ENCODE data around the gene IL10RB.
A peak's percentile ranks its signal among the peaks of the same experiment; 100 is the strongest.

Gene IL10RB

DNA sequence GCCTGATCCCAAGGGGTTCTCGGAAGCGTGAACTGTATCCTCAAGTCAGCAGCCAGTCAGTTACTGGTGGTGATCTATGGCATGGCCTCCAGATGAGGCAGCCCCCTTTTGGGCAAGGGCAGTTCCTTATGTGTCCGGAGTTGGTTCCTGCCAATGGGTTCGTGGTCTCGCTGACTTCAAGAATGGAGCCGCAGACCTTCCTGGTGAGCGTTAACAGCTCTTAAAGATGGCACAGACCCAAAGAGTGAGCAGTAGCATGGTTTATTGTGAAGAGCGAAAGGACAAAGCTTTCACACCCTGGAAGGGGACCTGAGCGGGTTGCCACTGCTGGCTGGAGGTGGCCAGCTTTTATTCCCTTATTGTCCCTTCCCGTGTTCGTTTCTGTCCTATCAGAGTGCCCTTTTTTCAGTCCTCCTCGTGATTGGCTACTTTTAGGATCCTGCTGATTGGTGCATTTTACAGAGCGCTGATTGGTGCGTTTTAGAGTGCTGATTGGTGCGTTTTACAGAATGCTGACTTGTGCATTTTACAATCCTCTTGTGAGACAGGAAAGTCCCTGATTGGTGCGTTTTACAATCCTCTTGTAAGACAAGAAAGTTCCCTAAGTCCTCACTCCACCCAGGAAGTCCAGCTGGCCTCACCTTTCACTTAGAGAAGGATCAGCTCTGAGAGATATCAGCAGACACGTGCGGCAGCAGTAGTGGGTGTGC lies 8.9 kb upstream of the IL10RB start:
- TF ChIP-seq TAF1 (IDR thresholded peaks at IDR 0.05; ENCODE audit: borderline replicate concordance, low read depth, low read length): no peak
- TF ChIP-seq POLR2A (IDR thresholded peaks at IDR 0.05; ENCODE audit: low read depth, low read length): no peak
- no peak for TF ChIP-seq POLR2AphosphoS5 (IDR thresholded peaks at IDR 0.05; ENCODE audit: low read depth, low read length)
- DNase-seq (ENCODE audit: insufficient read length) (no peak), FAIRE-seq (no peak)

DNA sequence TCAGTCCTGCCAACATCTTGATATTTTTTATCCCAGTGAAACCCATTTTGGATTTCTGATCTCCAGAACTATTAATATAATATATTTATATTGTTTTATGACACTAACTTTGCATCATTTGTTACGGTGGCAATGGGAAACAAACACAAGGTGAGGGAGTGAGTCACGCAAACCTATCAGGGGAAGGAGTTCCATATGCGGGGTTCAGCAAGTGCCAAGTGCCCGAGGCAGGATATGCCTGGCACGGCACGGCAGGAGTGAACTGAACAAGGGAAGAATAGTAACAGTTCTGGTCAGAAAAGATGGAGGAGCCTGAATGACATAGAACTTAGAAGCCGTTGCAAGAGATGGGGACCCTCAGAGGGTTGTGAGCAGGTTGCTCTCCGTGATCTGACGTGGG lies 7.7 kb upstream of the IL10RB start:
- no peak for FAIRE-seq
- DNase-seq (ENCODE audit: insufficient read length): no peak
- TF ChIP-seq TAF1 (IDR thresholded peaks at IDR 0.05; ENCODE audit: borderline replicate concordance, low read depth, low read length) (no peak), POLR2A (IDR thresholded peaks at IDR 0.05; ENCODE audit: low read depth, low read length) (no peak)

DNA sequence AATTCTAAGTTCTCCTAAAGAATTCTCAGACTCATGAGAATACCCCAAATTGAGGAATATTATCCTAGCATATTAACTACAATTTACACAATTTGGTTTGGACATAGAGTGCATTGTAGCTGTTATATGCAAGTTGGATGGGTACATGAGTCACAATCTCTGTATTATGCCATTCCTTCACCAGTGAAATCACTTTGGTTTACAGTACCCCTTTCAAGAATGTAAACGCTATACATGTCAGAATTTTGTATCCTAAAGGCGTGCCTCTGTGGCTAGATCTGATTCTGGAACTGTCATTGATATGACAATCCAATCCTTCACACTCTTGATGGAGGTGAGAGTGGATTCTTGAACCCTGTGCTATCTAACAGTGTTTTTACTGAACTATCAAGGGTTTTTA lies 6.7 kb upstream of the IL10RB start:
- TF ChIP-seq TAF1 (IDR thresholded peaks at IDR 0.05; ENCODE audit: borderline replicate concordance, low read depth, low read length) (no peak), POLR2AphosphoS5 (IDR thresholded peaks at IDR 0.05; ENCODE audit: low read depth, low read length) (no peak), POLR2A (IDR thresholded peaks at IDR 0.05; ENCODE audit: low read depth, low read length) (no peak)
- no peak for DNase-seq (ENCODE audit: insufficient read length)

DNA sequence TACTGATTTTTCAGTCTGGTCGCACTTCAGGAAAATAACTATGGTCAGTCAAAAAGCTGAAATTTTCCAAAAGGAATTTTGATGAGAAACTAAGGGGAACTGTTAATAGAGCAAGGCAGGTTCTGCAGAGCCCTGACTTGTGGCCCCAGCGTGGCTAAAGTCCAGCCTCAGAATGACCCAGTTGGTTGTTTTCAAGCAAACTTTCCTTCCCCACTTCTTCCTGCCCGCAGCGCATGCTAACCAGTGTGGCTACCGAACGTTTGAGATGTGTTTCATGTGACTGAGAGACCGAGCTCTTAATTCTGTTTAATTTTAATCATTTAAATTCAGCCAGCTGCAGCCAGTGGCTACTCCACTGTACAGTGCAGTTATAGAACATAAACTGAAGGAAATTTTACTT lies 6.2 kb upstream of the IL10RB start:
- FAIRE-seq (no peak), DNase-seq (ENCODE audit: insufficient read length) (no peak)
- TF ChIP-seq POLR2A (IDR thresholded peaks at IDR 0.05; ENCODE audit: low read depth, low read length) (no peak), TAF1 (IDR thresholded peaks at IDR 0.05; ENCODE audit: borderline replicate concordance, low read depth, low read length) (no peak), POLR2AphosphoS5 (IDR thresholded peaks at IDR 0.05; ENCODE audit: low read depth, low read length) (no peak)

More for the DNA sequence above, 6.7 kb upstream of the IL10RB start:
- no peak for FAIRE-seq

DNA sequence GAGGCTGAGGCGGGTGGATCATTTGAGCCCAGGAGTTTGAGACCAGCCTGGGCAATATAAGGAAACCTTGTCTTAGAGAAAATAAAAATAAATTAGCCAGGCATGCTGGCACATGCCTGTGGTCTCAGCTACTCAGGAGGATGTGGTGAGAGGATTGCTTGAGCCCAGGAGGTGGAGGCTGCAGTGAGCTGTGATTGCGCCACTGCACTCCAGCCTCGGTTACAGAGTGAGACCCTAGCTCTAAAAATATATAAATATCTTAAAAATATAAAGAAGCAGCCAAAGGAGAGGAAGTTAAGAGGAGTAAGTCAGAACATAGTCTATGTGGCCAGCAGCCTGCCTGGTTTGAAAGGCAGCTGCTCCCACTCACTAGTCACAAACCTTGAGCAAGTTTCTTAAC lies 4.5 kb upstream of the IL10RB start:
- FAIRE-seq (no peak), DNase-seq (ENCODE audit: insufficient read length) (no peak)
- no peak for TF ChIP-seq TAF1 (IDR thresholded peaks at IDR 0.05; ENCODE audit: borderline replicate concordance, low read depth, low read length)

DNA sequence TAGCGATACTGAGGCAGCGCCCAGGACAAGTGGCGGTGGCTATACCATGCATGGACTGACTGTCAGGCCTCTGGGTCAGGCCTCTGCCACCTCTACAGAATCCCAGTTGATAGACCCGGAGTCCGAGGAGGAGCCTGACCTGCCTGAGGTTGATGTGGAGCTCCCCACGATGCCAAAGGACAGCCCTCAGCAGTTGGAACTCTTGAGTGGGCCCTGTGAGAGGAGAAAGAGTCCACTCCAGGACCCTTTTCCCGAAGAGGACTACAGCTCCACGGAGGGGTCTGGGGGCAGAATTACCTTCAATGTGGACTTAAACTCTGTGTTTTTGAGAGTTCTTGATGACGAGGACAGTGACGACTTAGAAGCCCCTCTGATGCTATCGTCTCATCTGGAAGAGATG lies 3.2 kb upstream of the IL10RB start:
- DNase-seq (ENCODE audit: insufficient read length) (no peak), FAIRE-seq (no peak)
- TF ChIP-seq TAF1 (IDR thresholded peaks at IDR 0.05; ENCODE audit: borderline replicate concordance, low read depth, low read length): no peak
- no peak for TF ChIP-seq POLR2A (IDR thresholded peaks at IDR 0.05; ENCODE audit: low read depth, low read length)
- no peak for TF ChIP-seq POLR2AphosphoS5 (IDR thresholded peaks at IDR 0.05; ENCODE audit: low read depth, low read length)

DNA sequence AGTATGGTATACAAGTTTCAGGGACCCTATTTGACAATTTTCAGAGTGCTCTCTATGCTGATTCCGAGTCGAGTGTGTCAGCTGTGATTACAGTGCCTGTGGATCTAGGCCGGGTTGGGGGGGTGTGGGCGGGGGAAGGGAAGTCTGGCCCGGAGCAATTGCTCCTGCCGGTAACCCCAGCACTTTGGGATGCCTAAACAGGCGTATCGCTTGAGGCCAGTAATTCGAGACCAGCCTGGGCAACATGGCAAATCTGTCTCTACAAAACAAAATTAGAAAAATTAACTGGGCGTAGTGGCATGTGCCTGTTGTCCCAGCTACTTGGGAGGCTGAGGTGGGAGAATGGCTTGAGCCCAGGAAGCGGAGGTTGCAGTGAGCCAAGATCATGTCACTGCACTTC lies 1.6 kb upstream of the IL10RB start:
- TF ChIP-seq POLR2AphosphoS5 (IDR thresholded peaks at IDR 0.05; ENCODE audit: low read depth, low read length) (0 out of 2 replicates have a peak, but pooled peaks have one; percentile 31), TAF1 (IDR thresholded peaks at IDR 0.05; ENCODE audit: borderline replicate concordance, low read depth, low read length) (no peak), POLR2A (IDR thresholded peaks at IDR 0.05; ENCODE audit: low read depth, low read length) (no peak)
- FAIRE-seq (no peak), DNase-seq (ENCODE audit: insufficient read length) (no peak)

DNA sequence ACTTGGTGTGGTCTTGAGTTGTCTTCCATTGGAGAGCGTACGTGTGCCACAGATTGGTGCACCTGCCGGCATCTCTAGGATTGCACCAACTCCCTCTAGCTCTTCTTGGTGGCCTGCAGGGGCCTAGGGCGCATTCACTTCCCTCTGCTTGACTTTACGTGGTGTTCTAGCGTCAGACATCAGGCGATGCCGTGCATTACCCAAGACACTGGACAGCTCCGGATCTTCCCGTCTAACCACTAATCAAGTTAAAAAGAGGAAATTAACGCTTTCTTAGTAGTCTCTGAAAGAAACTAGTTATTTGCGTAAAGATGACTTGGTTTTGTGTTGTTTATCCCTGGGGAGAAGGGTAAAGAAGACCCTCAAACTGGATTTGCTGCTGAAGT lies 510 bp upstream of the IL10RB start:
- TF ChIP-seq TAF1 (IDR thresholded peaks at IDR 0.05; ENCODE audit: borderline replicate concordance, low read depth, low read length) (no peak), POLR2A (IDR thresholded peaks at IDR 0.05; ENCODE audit: low read depth, low read length) (no peak), POLR2AphosphoS5 (IDR thresholded peaks at IDR 0.05; ENCODE audit: low read depth, low read length) (no peak; the same call in 1 of the 2 replicates)
- DNase-seq (ENCODE audit: insufficient read length): no peak
- peak; percentile 85 for FAIRE-seq

DNA sequence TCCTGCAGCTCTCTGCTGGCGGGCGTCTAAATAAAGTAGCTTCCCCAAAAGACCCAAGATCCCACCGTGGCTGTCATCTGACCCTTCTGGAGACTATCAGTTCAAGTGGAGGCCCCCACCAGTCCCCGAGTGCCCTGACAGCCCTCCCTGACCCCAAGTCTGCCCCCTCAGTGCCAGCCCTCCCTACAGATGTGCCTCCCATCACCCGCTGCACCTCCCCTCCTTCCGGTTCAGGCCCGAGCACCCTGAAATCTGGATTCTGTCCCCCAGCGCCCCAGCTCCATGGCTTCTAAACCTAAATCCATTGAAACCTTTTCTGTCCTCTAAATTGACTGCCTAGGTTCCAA lies 595 bp downstream of the IL10RB start:
- DNase-seq (ENCODE audit: insufficient read length) (no peak), FAIRE-seq (peak; percentile 63)
- TF ChIP-seq POLR2AphosphoS5 (IDR thresholded peaks at IDR 0.05; ENCODE audit: low read depth, low read length) (peak; percentile 61; the same call in 1 of the 2 replicates), POLR2A (IDR thresholded peaks at IDR 0.05; ENCODE audit: low read depth, low read length) (0 out of 2 replicates have a peak, but pooled peaks have one; percentile 37), TAF1 (IDR thresholded peaks at IDR 0.05; ENCODE audit: borderline replicate concordance, low read depth, low read length) (no peak)

DNA sequence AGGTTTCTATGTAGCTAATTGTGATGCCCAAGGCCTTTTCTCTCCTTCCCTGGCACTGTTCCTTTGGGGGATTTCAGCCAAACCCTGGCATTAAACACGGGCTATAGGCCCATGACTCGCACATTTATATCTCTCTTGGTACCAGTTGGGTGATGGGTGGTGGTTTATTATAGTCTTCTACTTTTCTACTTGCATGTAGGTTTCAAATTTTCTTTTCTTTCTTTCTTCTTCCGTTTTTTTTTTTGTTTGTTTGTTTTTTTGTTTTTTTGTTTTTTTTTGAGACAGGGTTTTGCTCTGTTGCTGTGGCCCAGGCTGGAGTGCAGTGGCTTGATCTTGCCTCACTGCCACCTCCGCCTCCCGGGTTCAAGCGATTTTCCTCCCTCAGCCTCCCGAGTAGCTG lies 1.1 kb downstream of the IL10RB start:
- TF ChIP-seq TAF1 (IDR thresholded peaks at IDR 0.05; ENCODE audit: borderline replicate concordance, low read depth, low read length) (no peak), POLR2AphosphoS5 (IDR thresholded peaks at IDR 0.05; ENCODE audit: low read depth, low read length) (no peak; the same call in 1 of the 2 replicates), POLR2A (IDR thresholded peaks at IDR 0.05; ENCODE audit: low read depth, low read length) (no peak)
- no peak for FAIRE-seq
- no peak for DNase-seq (ENCODE audit: insufficient read length)

DNA sequence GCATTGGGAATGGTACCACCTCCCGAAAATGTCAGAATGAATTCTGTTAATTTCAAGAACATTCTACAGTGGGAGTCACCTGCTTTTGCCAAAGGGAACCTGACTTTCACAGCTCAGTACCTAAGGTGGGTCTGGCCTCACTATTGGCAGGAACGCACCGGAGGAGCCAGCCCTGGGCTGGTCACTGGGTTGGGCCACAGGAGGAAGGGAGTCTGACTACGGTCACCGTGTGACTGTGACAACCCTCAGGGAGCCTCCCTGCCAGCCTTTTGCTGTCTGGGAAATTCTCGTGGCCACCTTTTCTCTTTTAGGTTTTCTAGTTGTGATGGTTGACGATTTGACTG lies 2.2 kb downstream of the IL10RB start:
- TF ChIP-seq TAF1 (IDR thresholded peaks at IDR 0.05; ENCODE audit: borderline replicate concordance, low read depth, low read length) (no peak), POLR2AphosphoS5 (IDR thresholded peaks at IDR 0.05; ENCODE audit: low read depth, low read length) (no peak; the same call in 1 of the 2 replicates), POLR2A (IDR thresholded peaks at IDR 0.05; ENCODE audit: low read depth, low read length) (0 out of 2 replicates have a peak, but pooled peaks have one; percentile 3)
- FAIRE-seq (no peak), DNase-seq (ENCODE audit: insufficient read length) (no peak)

DNA sequence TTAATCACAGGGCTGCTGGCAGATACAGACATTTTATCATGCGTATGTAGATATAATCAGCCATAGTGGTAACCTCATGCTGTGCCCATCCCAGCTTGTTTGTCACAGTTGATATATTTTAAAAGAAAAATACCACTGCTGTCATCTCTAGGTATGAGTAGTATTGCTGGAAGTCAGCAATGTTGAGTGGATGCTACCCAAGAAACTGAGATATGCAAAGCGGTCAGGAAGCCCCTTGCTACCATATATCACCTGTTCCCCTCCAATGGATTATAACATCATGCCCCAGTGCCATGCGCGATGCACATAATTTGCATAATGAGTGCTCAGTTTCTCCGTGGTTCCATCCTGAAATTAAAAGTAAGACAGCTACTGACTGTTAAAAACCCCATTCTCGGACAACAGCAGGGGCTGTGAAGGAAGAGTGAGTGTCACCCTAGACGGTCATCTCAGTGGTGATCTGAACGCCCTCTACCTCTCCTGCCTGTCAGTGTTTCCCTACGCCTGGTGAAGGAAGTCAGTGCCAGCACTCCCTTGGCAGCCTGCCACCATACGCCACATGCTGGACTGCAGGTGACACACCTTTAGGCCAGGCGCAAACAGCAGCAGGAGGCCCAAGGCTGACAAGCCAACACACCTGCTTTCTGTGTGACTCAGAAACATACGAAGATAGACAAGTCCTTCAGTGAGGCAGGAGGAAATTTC lies 2.7 kb downstream of the IL10RB start:
- FAIRE-seq: peak; percentile 94
- peak; percentile 40 for DNase-seq (ENCODE audit: insufficient read length)
- TF ChIP-seq TAF1 (IDR thresholded peaks at IDR 0.05; ENCODE audit: borderline replicate concordance, low read depth, low read length) (no peak), POLR2A (IDR thresholded peaks at IDR 0.05; ENCODE audit: low read depth, low read length) (peak; percentile 38; the same call in 1 of the 2 replicates), POLR2AphosphoS5 (IDR thresholded peaks at IDR 0.05; ENCODE audit: low read depth, low read length) (peak; percentile 48; the same call in 1 of the 2 replicates)

Measured in GM12892 (cell line).